Measurements from ENCODE around the gene CRTC1.

GRCh38 chr19:18718015-18718526, 34.6 kb downstream of the CRTC1 start:
- no peak for TF ChIP-seq POLR2AphosphoS5 (IDR thresholded peaks at IDR 0.05; ENCODE audit: low read depth, low read length)
- TF ChIP-seq SIN3A (IDR thresholded peaks at IDR 0.05; ENCODE audit: borderline replicate concordance, insufficient read depth, low read length), result no peak
- TF ChIP-seq REST (IDR thresholded peaks at IDR 0.05; ENCODE audit: insufficient read depth in 1 of 2, low read depth in 2 of 2, low read length in 2 of 2), result no peak
- TF ChIP-seq TAF1 (IDR thresholded peaks at IDR 0.05; ENCODE audit: borderline replicate concordance, insufficient read depth, low read length), result no peak
- TF ChIP-seq FOXP2 (optimal IDR thresholded peaks at IDR 0.05; ENCODE audit: borderline replicate concordance, extremely low read depth, extremely low read length, insufficient read depth), result no peak
